Measurements from ENCODE around the gene ELF2.
A peak's percentile ranks its signal among the peaks of the same experiment; 100 is the strongest.
"Not testable (repeated sequence)": the region's sequence is repeated elsewhere in the genome, so short reads cannot be mapped to it uniquely, and the experiment has no call there.

ELF2 gene

GRCh38 chr4:139015269-139015947 lies 161.6 kb downstream of the ELF2 start, which contains the start of gene NOCT:
Gene NOCT (plus strand): TSS chr4:139015781. CDS start chr4:139015982, 201 bp downstream.
- DNase-seq (ENCODE audit: low read depth) = peak; percentile 89
- H3K4me3 ChIP-seq (ENCODE audit: low read length) = peak within 1 kb of the TSS; percentile 87
- TF ChIP-seq CTCF (conservative IDR thresholded peaks at IDR 0.05; ENCODE audit: low read length) = 0 out of 2 replicates have a peak, but pooled peaks have one; percentile 3

- H3K4me3 ChIP-seq (ENCODE audit: low read length) = peak overlapping the region; percentile 87
- no peak for TF ChIP-seq CTCF (conservative IDR thresholded peaks at IDR 0.05; ENCODE audit: low read length)
- DNase-seq (ENCODE audit: low read depth) = peak; percentile 95
Measured at GRCh38 chr4:139014371-139015268, 162.4 kb downstream of the ELF2 start.

- no peak overlapping the region for H3K4me3 ChIP-seq (ENCODE audit: low read length)
- DNase-seq (ENCODE audit: low read depth) = no peak
- no peak for TF ChIP-seq CTCF (conservative IDR thresholded peaks at IDR 0.05; ENCODE audit: low read length)
Measured at GRCh38 chr4:139011225-139011950, 165.6 kb downstream of the ELF2 start.

- no peak for DNase-seq (ENCODE audit: low read depth)
- no peak for TF ChIP-seq CTCF (conservative IDR thresholded peaks at IDR 0.05; ENCODE audit: low read length)
- H3K4me3 ChIP-seq (ENCODE audit: low read length) = no peak overlapping the region
Measured at GRCh38 chr4:139009702-139010101, 167.3 kb downstream of the ELF2 start.

- not testable (repeated sequence) for DNase-seq (ENCODE audit: low read depth); H3K4me3 ChIP-seq (ENCODE audit: low read length)
Measured at GRCh38 chr4:139008278-139008677, 168.7 kb downstream of the ELF2 start.

- TF ChIP-seq CTCF (conservative IDR thresholded peaks at IDR 0.05; ENCODE audit: low read length) = no peak
- no peak overlapping the region for H3K4me3 ChIP-seq (ENCODE audit: low read length)
- DNase-seq (ENCODE audit: low read depth) = no peak
Measured at GRCh38 chr4:139007640-139008039, 169.4 kb downstream of the ELF2 start.

All from AG10803 (cell line).